GM12878 (cell line): ENCODE results near the gene OR2L5. TPM values are rescaled to one million over a fixed set of nuclear protein-coding genes. Genes with fewer than 3 reads are reported as not detected.

ENCODE experiments used
- ATAC-seq: fragments of 200-7000 bp; cut with Tn5 transposase; 3 replicates; pipeline ENCODE4 v1.9.1; 2020; ENCODE audit warnings: mild to moderate bottlenecking, moderate library complexity
- BruUV-seq: library from RNA; stranded (reverse); fragments of 400-500 nt; replicated peaks from 2 replicates; lab custom pipeline; 2021; lab: Mats Ljungman, UMichigan
- CTCF ChIA-PET: fragments of 300-600 bp; sonication (Branson Sonifier 250); formaldehyde crosslinking; extraction: SDS; loops from one replicate; lab custom pipeline; 2021; ENCODE audit warnings: inconsistent platforms; lab: Yijun Ruan, JAX
- POLR2A ChIA-PET: fragments of 350-600 bp; formaldehyde crosslinking; extraction: SDS; loops from one replicate; lab custom pipeline; 2021; ENCODE audit warnings: inconsistent platforms; lab: Charles Lee
- RAD21 ChIA-PET: fragments of 300-600 bp; sonication (Branson Sonifier 250); formaldehyde crosslinking; loops from one replicate; lab custom pipeline; 2023; ENCODE audit warnings: antibody characterized with exemption; ENCODE audit not compliant: unreplicated experiment; lab: Charles Lee
- SMC1A ChIA-PET: fragments of 300-600 bp; sonication (Branson Sonifier 250); formaldehyde crosslinking; loops from one replicate; lab custom pipeline; 2023; ENCODE audit not compliant: unreplicated experiment, uncharacterized antibody; lab: Charles Lee
- DNase-seq: peaks from one replicate; pipeline ENCODE4 v3.0.0-alpha.2; 2011; ENCODE audit warnings: low read depth, low spot score
- FAIRE-seq: peaks from 3 replicates; lab custom pipeline; 2011; peaks lifted over from hg19 to GRCh38; lab: Jason Lieb, UNC
- H2AFZ ChIP-seq: 2 replicates; pipeline ENCODE4 v1.6.0; 2011; ENCODE audit warnings: low read depth, low read length, control low read depth; ENCODE audit not compliant: control insufficient read depth
- H3K27ac ChIP-seq: 2 replicates; pipeline ENCODE4 v1.5.1; 2011; ENCODE audit warnings: control low read depth; ENCODE audit not compliant: control insufficient read depth, insufficient read depth
- H3K27me3 ChIP-seq, 2 experiments: replicated peaks in 1 of 2; 2 replicates each; pipeline versions ENCODE4 v1.6.0 to v1.6.1; 2011; ENCODE audit warnings: low read length in 1 of 2; ENCODE audit not compliant: control insufficient read depth in 2 of 2, insufficient read depth in 2 of 2
- H3K36me3 ChIP-seq, 2 experiments: 2 replicates each; pipeline ENCODE4 v1.5.1; 2011; ENCODE audit warnings: low read length in 1 of 2; ENCODE audit not compliant: control insufficient read depth in 2 of 2, insufficient read depth in 2 of 2
- H3K4me1 ChIP-seq: 2 replicates; pipeline ENCODE4 v1.6.1; 2011; ENCODE audit warnings: mild to moderate bottlenecking, low read length, moderate library complexity, mixed read lengths; ENCODE audit not compliant: control insufficient read depth, insufficient read depth
- H3K4me2 ChIP-seq: 2 replicates; pipeline ENCODE4 v1.6.0; 2011; ENCODE audit warnings: control low read depth; ENCODE audit not compliant: control insufficient read depth, insufficient read depth
- H3K4me3 ChIP-seq: fragments of 200-600 bp; sonication (generic); 2 replicates; pipeline ENCODE4 v1.5.1; 2016
- H3K79me2 ChIP-seq: 2 replicates; pipeline ENCODE4 v1.6.0; 2011; ENCODE audit warnings: low read length; ENCODE audit not compliant: control insufficient read depth, insufficient read depth
- H3K9ac ChIP-seq: 2 replicates; pipeline ENCODE4 v1.8.0; 2011; ENCODE audit warnings: low read length, control low read depth, mixed read lengths; ENCODE audit not compliant: control insufficient read depth, insufficient read depth
- H3K9me3 ChIP-seq: replicated peaks from 3 replicates; pipeline ENCODE4 v1.5.1; 2011; ENCODE audit warnings: mild to moderate bottlenecking, low read length; ENCODE audit not compliant: control insufficient read depth, insufficient read depth
- H4K20me1 ChIP-seq: 2 replicates; pipeline ENCODE4 v1.6.0; 2011; ENCODE audit not compliant: control insufficient read depth, insufficient read depth
- CREM ChIP-seq: IDR thresholded peaks from 2 replicates; pipeline ENCODE4 v1.6.1; 2014; ENCODE audit warnings: antibody characterized with exemption, low read depth
- SIX5 ChIP-seq: IDR thresholded peaks from 2 replicates; pipeline ENCODE4 v1.6.1; 2011; ENCODE audit warnings: mild to moderate bottlenecking, low read depth, low read length, moderate library complexity; ENCODE audit not compliant: severe bottlenecking
- SMAD5 ChIP-seq: IDR thresholded peaks from 2 replicates; pipeline ENCODE4 v1.6.1; 2016; ENCODE audit warnings: antibody characterized with exemption, low read depth
- ZZZ3 ChIP-seq: IDR thresholded peaks from 2 replicates; pipeline ENCODE4 v1.6.1; 2011; ENCODE audit warnings: low read depth; ENCODE audit not compliant: control insufficient read depth, insufficient read length
- WGBS: methylation state at CpG from one replicate; pipeline ENCODE4 v1.1.6; 2016; ENCODE audit warnings: low lambda C conversion rate; ENCODE audit not compliant: insufficient replicate concordance, insufficient coverage; ENCODE audit errors: missing lambda C conversion rate; 5-methylcytosine and 5-hydroxymethylcytosine counted together
- in situ Hi-C: fragments of 300-500 bp; cut with MboI; formaldehyde crosslinking; loops from 9 replicates; pipeline ENCODE4 v1.14.3; 2018; ENCODE audit warnings: mixed read lengths
- intact Hi-C: fragments of 100-400 bp; cut with micrococcal nuclease; formaldehyde crosslinking; loops from one replicate; pipeline ENCODE4 v1.14.2; 2022; ENCODE audit not compliant: unreplicated experiment
- polyA plus RNA-seq, 11 experiments: library from polyadenylated mRNA; depleted of rRNA in 4 of 11; unstranded in 6 of 11; stranded (reverse) in 5 of 11; fragments of >200 nt; fragmentation: Nextera tagmentation in 4 of 11; fragmentation: Illumina TruSeq in 1 of 11; extraction: Ambion mirVana in 4 of 11; extraction: Trizol in 1 of 11; gene quantifications; 1 replicate in 1 of 11; 2 replicates in 10 of 11; pipeline versions ENCODE4 v1.2.1 to v1.2.3, GENCODE V29; 2011 to 2016; ENCODE audit warnings: inconsistent platforms in 2 of 11, missing spikeins in 2 of 11, low read depth in 1 of 11
- small RNA-seq: library from RNA; depleted of rRNA; stranded (forward); fragments of <200 nt; gene quantifications from one replicate; pipeline ENCODE3, GENCODE V24; 2014
- total RNA-seq, 4 experiments: library from RNA; depleted of rRNA in 3 of 4; stranded (reverse); fragments of >200 nt in 3 of 4; fragmentation: Illumina TruSeq in 1 of 4; extraction: Trizol in 1 of 4; gene quantifications; 2 replicates each; pipeline versions ENCODE4 v1.2.1 to v1.2.3, GENCODE V29; 2013 to 2021

OR2L5 gene
- total and polyA plus RNA-seq, 10 of the 15 experiments (the other 5 are each of a cell fraction or from before 2014, with no cell fraction given): not detected

DNA sequence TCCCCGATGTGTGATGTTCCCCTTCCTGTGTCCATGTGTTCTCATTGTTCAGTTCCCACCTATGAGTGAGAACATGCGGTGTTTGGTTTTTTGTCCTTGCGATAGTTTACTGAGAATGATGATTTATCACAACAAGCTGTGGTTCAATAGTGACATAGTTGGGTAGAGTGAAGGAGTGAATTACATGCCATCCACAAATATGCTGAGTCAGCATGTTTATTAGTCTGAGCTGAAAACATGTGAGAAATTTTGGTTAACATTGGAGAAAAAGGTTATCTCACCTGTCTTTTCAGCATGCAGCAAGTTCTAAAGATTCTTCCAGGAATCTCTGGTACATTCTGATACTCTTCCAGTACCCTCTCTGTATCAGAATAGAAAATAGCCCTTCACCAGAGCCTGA is 52.1 kb downstream of the OR2L5 start:
- ATAC-seq (no peak), FAIRE-seq (no peak), DNase-seq (no peak)
- Histone ChIP-seq H3K9ac (no peak overlapping the region), H2AFZ (no peak overlapping the region), H3K36me3 (no peaks in the 10 kb centered on the region), H3K9me3 (no peaks in the 10 kb centered on the region), H3K4me2 (no peak overlapping the region), H3K79me2 (no peaks in the 10 kb centered on the region), H3K4me1 (no peaks in the 10 kb centered on the region), H4K20me1 (no peaks in the 10 kb centered on the region), H3K27ac (no peak overlapping the region), H3K4me3 (no peak overlapping the region), H3K27me3 (no peaks in the 10 kb centered on the region)
- intact Hi-C loops: no loop called here
- 100% methylated on average over 1 of the region's 3 CpGs for WGBS
- CTCF ChIA-PET: interaction anchor here (1.1 kb wide), 1 partner anchor 11 kb away, joined by 3 read pairs; no protein-coding TSS in a partner anchor
- RAD21 ChIA-PET: no interaction called here
- no TSS peak for BruUV-seq
- in situ Hi-C loops: no loop called here
- SMC1A ChIA-PET: no interaction called here
- POLR2A ChIA-PET: no interaction called here
- no peak for TF ChIP-seq CREM
- TF ChIP-seq SMAD5: no peak
- no peak for TF ChIP-seq SIX5
- no peak for TF ChIP-seq ZZZ3

Small RNAs within 50 kb of the gene (small RNA-seq; reads per million reads assigned to genes)
- gene RF00019: not detected

Other genes with a start within 250 kb of the OR2L5 start
Only the 7 nearest of the 15 such genes appear.
- gene OR2T8, start 93.4 kb upstream of the OR2L5 start, total RNA-seq (2014; rRNA removed): 0.11 TPM in 1 of 2 replicates, not detected in the other
- not detected in 2 replicates for gene OR2T8, start 93.4 kb upstream of the OR2L5 start, total RNA-seq (2014; rRNA removed; fragmentation: Illumina TruSeq; extraction: Trizol)
- not detected in 2 replicates for gene OR2T8, start 93.4 kb upstream of the OR2L5 start, total RNA-seq (2021)
- not detected in 2 replicates for gene OR2T8, start 93.4 kb upstream of the OR2L5 start, polyA plus RNA-seq (2011; rRNA removed)
- not detected in 2 replicates for gene OR2T8, start 93.4 kb upstream of the OR2L5 start, polyA plus RNA-seq (2014; fragmentation: Illumina TruSeq; extraction: Trizol)
- not detected for gene OR2T8, start 93.4 kb upstream of the OR2L5 start, polyA plus RNA-seq (2014; fragmentation: Nextera tagmentation; extraction: Ambion mirVana)
- gene OR2T8, start 93.4 kb upstream of the OR2L5 start, polyA plus RNA-seq (2014; rRNA removed): not detected in 2 replicates
- gene OR2T8, start 93.4 kb upstream of the OR2L5 start, polyA plus RNA-seq (2016; fragmentation: Nextera tagmentation; extraction: Ambion mirVana): not detected
- not detected in 2 replicates for gene OR2AJ1, start 88.8 kb upstream of the OR2L5 start, total RNA-seq (2014; rRNA removed)
- not detected in 2 replicates for gene OR2AJ1, start 88.8 kb upstream of the OR2L5 start, total RNA-seq (2014; rRNA removed; fragmentation: Illumina TruSeq; extraction: Trizol)
- gene OR2AJ1, start 88.8 kb upstream of the OR2L5 start, total RNA-seq (2021): not detected in 2 replicates
- not detected in 2 replicates for gene OR2AJ1, start 88.8 kb upstream of the OR2L5 start, polyA plus RNA-seq (2011; rRNA removed)
- not detected in 2 replicates for gene OR2AJ1, start 88.8 kb upstream of the OR2L5 start, polyA plus RNA-seq (2014; fragmentation: Illumina TruSeq; extraction: Trizol)
- gene OR2AJ1, start 88.8 kb upstream of the OR2L5 start, polyA plus RNA-seq (2014; fragmentation: Nextera tagmentation; extraction: Ambion mirVana): not detected
- not detected in 2 replicates for gene OR2AJ1, start 88.8 kb upstream of the OR2L5 start, polyA plus RNA-seq (2014; rRNA removed)
- not detected for gene OR2AJ1, start 88.8 kb upstream of the OR2L5 start, polyA plus RNA-seq (2016; fragmentation: Nextera tagmentation; extraction: Ambion mirVana)
- gene OR2L8, start 64.8 kb upstream of the OR2L5 start, total RNA-seq (2014; rRNA removed): 0.11 TPM in 1 of 2 replicates, not detected in the other
- not detected in 2 replicates for gene OR2L8, start 64.8 kb upstream of the OR2L5 start, total RNA-seq (2014; rRNA removed; fragmentation: Illumina TruSeq; extraction: Trizol)
- gene OR2L8, start 64.8 kb upstream of the OR2L5 start, total RNA-seq (2021): not detected in 2 replicates
- gene OR2L8, start 64.8 kb upstream of the OR2L5 start, polyA plus RNA-seq (2011; rRNA removed): not detected in 2 replicates
- gene OR2L8, start 64.8 kb upstream of the OR2L5 start, polyA plus RNA-seq (2014; fragmentation: Illumina TruSeq; extraction: Trizol): not detected in 2 replicates
- gene OR2L8, start 64.8 kb upstream of the OR2L5 start, polyA plus RNA-seq (2014; fragmentation: Nextera tagmentation; extraction: Ambion mirVana): not detected
- not detected in 2 replicates for gene OR2L8, start 64.8 kb upstream of the OR2L5 start, polyA plus RNA-seq (2014; rRNA removed)
- not detected for gene OR2L8, start 64.8 kb upstream of the OR2L5 start, polyA plus RNA-seq (2016; fragmentation: Nextera tagmentation; extraction: Ambion mirVana)
- gene OR2AK2, start 48.4 kb upstream of the OR2L5 start, total RNA-seq (2014; rRNA removed): 0.11 TPM in 1 of 2 replicates, not detected in the other
- gene OR2AK2, start 48.4 kb upstream of the OR2L5 start, total RNA-seq (2014; rRNA removed; fragmentation: Illumina TruSeq; extraction: Trizol): 0.13 TPM in 1 of 2 replicates, not detected in the other
- not detected in 2 replicates for gene OR2AK2, start 48.4 kb upstream of the OR2L5 start, total RNA-seq (2021)
- gene OR2AK2, start 48.4 kb upstream of the OR2L5 start, polyA plus RNA-seq (2011; rRNA removed): not detected in 2 replicates
- gene OR2AK2, start 48.4 kb upstream of the OR2L5 start, polyA plus RNA-seq (2014; fragmentation: Illumina TruSeq; extraction: Trizol): not detected in 2 replicates
- not detected for gene OR2AK2, start 48.4 kb upstream of the OR2L5 start, polyA plus RNA-seq (2014; fragmentation: Nextera tagmentation; extraction: Ambion mirVana)
- not detected in 2 replicates for gene OR2AK2, start 48.4 kb upstream of the OR2L5 start, polyA plus RNA-seq (2014; rRNA removed)
- gene OR2AK2, start 48.4 kb upstream of the OR2L5 start, polyA plus RNA-seq (2016; fragmentation: Nextera tagmentation; extraction: Ambion mirVana): not detected
- 0.05 TPM in 1 of 2 replicates, not detected in the other for gene OR2L2, start 16.4 kb downstream of the OR2L5 start, total RNA-seq (2014; rRNA removed)
- 0.04 and 0.05 TPM in 2 replicates for gene OR2L2, start 16.4 kb downstream of the OR2L5 start, total RNA-seq (2014; rRNA removed; fragmentation: Illumina TruSeq; extraction: Trizol)
- not detected in 2 replicates for gene OR2L2, start 16.4 kb downstream of the OR2L5 start, total RNA-seq (2021)
- gene OR2L2, start 16.4 kb downstream of the OR2L5 start, polyA plus RNA-seq (2011; rRNA removed): 0.01 and 0.04 TPM in 2 replicates
- 0.03 TPM in 2 replicates for gene OR2L2, start 16.4 kb downstream of the OR2L5 start, polyA plus RNA-seq (2014; fragmentation: Illumina TruSeq; extraction: Trizol)
- gene OR2L2, start 16.4 kb downstream of the OR2L5 start, polyA plus RNA-seq (2014; fragmentation: Nextera tagmentation; extraction: Ambion mirVana): under 1 TPM in 1 of 2 experiments, not detected in 1; 0.04 TPM
- 0.04 TPM in 1 of 2 replicates, not detected in the other for gene OR2L2, start 16.4 kb downstream of the OR2L5 start, polyA plus RNA-seq (2014; rRNA removed)
- not detected for gene OR2L2, start 16.4 kb downstream of the OR2L5 start, polyA plus RNA-seq (2016; fragmentation: Nextera tagmentation; extraction: Ambion mirVana)
- gene OR2L3, start 33.2 kb downstream of the OR2L5 start, total RNA-seq (2014; rRNA removed): not detected in 2 replicates
- not detected in 2 replicates for gene OR2L3, start 33.2 kb downstream of the OR2L5 start, total RNA-seq (2014; rRNA removed; fragmentation: Illumina TruSeq; extraction: Trizol)
- gene OR2L3, start 33.2 kb downstream of the OR2L5 start, total RNA-seq (2021): not detected in 2 replicates
- gene OR2L3, start 33.2 kb downstream of the OR2L5 start, polyA plus RNA-seq (2011; rRNA removed): not detected in 2 replicates
- not detected in 2 replicates for gene OR2L3, start 33.2 kb downstream of the OR2L5 start, polyA plus RNA-seq (2014; fragmentation: Illumina TruSeq; extraction: Trizol)
- gene OR2L3, start 33.2 kb downstream of the OR2L5 start, polyA plus RNA-seq (2014; fragmentation: Nextera tagmentation; extraction: Ambion mirVana): not detected
- not detected in 2 replicates for gene OR2L3, start 33.2 kb downstream of the OR2L5 start, polyA plus RNA-seq (2014; rRNA removed)
- not detected for gene OR2L3, start 33.2 kb downstream of the OR2L5 start, polyA plus RNA-seq (2016; fragmentation: Nextera tagmentation; extraction: Ambion mirVana)
- gene OR2L13, start 81.5 kb downstream of the OR2L5 start, total RNA-seq (2014; rRNA removed): not detected in 2 replicates
- not detected in 2 replicates for gene OR2L13, start 81.5 kb downstream of the OR2L5 start, total RNA-seq (2014; rRNA removed; fragmentation: Illumina TruSeq; extraction: Trizol)
- not detected in 2 replicates for gene OR2L13, start 81.5 kb downstream of the OR2L5 start, total RNA-seq (2021)
- 0.04 TPM in 1 of 2 replicates, not detected in the other for gene OR2L13, start 81.5 kb downstream of the OR2L5 start, polyA plus RNA-seq (2011; rRNA removed)
- gene OR2L13, start 81.5 kb downstream of the OR2L5 start, polyA plus RNA-seq (2014; fragmentation: Illumina TruSeq; extraction: Trizol): not detected in 2 replicates
- not detected for gene OR2L13, start 81.5 kb downstream of the OR2L5 start, polyA plus RNA-seq (2014; fragmentation: Nextera tagmentation; extraction: Ambion mirVana)
- gene OR2L13, start 81.5 kb downstream of the OR2L5 start, polyA plus RNA-seq (2014; rRNA removed): not detected in 2 replicates
- gene OR2L13, start 81.5 kb downstream of the OR2L5 start, polyA plus RNA-seq (2016; fragmentation: Nextera tagmentation; extraction: Ambion mirVana): not detected